Neural cell (in vitro differentiated cells): ENCODE results near the gene GPC3.
"Not testable (repeated sequence)": the region's sequence is repeated elsewhere in the genome, so short reads cannot be mapped to it uniquely, and the experiment has no call there.

Source experiments
- EP300 ChIP-seq: fragments of 450-650 bp; conservative IDR thresholded peaks from 2 replicates; pipeline ENCODE4 v1.6.1; 2014; ENCODE audit warnings: antibody characterized with exemption, mild to moderate bottlenecking, moderate library complexity; ENCODE audit not compliant: poor library complexity, severe bottlenecking
- EZH2 ChIP-seq: fragments of 200-600, 300-800 bp; shearing (Covaris generic), sonication (generic); IDR thresholded peaks from 2 replicates; pipeline ENCODE4 v1.6.1; 2014; ENCODE audit warnings: antibody characterized with exemption, low read length, borderline replicate concordance, mild to moderate bottlenecking; ENCODE audit not compliant: insufficient read depth, poor library complexity, severe bottlenecking
- MXI1 ChIP-seq: fragments of 450-650 bp; conservative IDR thresholded peaks from 2 replicates; pipeline ENCODE4 v1.6.1; 2014; ENCODE audit warnings: antibody characterized with exemption, mild to moderate bottlenecking; ENCODE audit not compliant: poor library complexity, severe bottlenecking
- POLR2AphosphoS5 ChIP-seq: IDR thresholded peaks from 2 replicates; pipeline ENCODE4 v1.6.1; 2012
- RAD21 ChIP-seq: fragments of 450-650 bp; conservative IDR thresholded peaks from 2 replicates; pipeline ENCODE4 v1.6.1; 2014; ENCODE audit warnings: antibody characterized with exemption, mild to moderate bottlenecking, moderate library complexity
- TAF1 ChIP-seq: IDR thresholded peaks from 2 replicates; pipeline ENCODE4 v1.6.1; 2012; ENCODE audit warnings: low read depth
- TF ChIP-seq, protein P1 (sequence below): fragments of 450-650 bp; IDR thresholded peaks from 2 replicates; pipeline ENCODE4 v1.5.1; 2014; ENCODE audit warnings: antibody characterized with exemption, mild to moderate bottlenecking, moderate library complexity; ENCODE audit not compliant: poor library complexity, severe bottlenecking
- TF ChIP-seq, protein P2 (sequence below): IDR thresholded peaks from 2 replicates; pipeline ENCODE4 v1.6.1; 2012; ENCODE audit warnings: borderline replicate concordance

DNA sequence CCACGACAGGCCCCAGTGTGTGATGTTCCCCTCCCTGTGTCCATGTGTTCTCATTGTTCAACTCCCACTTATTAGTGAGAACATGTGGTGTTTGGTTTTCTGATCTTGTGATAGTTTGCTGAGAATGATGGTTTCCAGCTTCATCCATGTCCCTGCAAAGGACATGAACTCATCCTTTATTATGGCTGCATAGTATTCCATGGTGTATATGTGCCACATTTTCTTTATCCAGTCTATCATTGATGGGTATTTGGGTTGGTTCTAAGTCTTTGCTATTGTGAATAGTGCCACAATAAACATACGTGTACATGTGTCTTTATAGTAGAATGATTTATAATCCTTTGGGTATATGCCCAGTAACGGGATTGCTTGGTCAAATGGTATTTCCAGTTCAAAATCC lies 97.3 kb downstream of the GPC3 start:
- TF ChIP-seq, protein P1, sequence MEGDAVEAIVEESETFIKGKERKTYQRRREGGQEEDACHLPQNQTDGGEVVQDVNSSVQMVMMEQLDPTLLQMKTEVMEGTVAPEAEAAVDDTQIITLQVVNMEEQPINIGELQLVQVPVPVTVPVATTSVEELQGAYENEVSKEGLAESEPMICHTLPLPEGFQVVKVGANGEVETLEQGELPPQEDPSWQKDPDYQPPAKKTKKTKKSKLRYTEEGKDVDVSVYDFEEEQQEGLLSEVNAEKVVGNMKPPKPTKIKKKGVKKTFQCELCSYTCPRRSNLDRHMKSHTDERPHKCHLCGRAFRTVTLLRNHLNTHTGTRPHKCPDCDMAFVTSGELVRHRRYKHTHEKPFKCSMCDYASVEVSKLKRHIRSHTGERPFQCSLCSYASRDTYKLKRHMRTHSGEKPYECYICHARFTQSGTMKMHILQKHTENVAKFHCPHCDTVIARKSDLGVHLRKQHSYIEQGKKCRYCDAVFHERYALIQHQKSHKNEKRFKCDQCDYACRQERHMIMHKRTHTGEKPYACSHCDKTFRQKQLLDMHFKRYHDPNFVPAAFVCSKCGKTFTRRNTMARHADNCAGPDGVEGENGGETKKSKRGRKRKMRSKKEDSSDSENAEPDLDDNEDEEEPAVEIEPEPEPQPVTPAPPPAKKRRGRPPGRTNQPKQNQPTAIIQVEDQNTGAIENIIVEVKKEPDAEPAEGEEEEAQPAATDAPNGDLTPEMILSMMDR = not testable (repeated sequence)
- not testable (repeated sequence) for TF ChIP-seq MXI1, RAD21, EZH2, EP300, TAF1, POLR2AphosphoS5
- TF ChIP-seq, protein P2, sequence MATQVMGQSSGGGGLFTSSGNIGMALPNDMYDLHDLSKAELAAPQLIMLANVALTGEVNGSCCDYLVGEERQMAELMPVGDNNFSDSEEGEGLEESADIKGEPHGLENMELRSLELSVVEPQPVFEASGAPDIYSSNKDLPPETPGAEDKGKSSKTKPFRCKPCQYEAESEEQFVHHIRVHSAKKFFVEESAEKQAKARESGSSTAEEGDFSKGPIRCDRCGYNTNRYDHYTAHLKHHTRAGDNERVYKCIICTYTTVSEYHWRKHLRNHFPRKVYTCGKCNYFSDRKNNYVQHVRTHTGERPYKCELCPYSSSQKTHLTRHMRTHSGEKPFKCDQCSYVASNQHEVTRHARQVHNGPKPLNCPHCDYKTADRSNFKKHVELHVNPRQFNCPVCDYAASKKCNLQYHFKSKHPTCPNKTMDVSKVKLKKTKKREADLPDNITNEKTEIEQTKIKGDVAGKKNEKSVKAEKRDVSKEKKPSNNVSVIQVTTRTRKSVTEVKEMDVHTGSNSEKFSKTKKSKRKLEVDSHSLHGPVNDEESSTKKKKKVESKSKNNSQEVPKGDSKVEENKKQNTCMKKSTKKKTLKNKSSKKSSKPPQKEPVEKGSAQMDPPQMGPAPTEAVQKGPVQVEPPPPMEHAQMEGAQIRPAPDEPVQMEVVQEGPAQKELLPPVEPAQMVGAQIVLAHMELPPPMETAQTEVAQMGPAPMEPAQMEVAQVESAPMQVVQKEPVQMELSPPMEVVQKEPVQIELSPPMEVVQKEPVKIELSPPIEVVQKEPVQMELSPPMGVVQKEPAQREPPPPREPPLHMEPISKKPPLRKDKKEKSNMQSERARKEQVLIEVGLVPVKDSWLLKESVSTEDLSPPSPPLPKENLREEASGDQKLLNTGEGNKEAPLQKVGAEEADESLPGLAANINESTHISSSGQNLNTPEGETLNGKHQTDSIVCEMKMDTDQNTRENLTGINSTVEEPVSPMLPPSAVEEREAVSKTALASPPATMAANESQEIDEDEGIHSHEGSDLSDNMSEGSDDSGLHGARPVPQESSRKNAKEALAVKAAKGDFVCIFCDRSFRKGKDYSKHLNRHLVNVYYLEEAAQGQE = not testable (repeated sequence)
